ENCODE measurements around the gene TP53.
"Not testable (repeated sequence)": the region's sequence is repeated elsewhere in the genome, so short reads cannot be mapped to it uniquely, and the experiment has no call there.

TP53 gene

GRCh38 chr17:7673239-7673638 lies 14.1 kb downstream of the TP53 start:
- DNase-seq (ENCODE audit: low spot score) = peak; percentile 39

DNA sequence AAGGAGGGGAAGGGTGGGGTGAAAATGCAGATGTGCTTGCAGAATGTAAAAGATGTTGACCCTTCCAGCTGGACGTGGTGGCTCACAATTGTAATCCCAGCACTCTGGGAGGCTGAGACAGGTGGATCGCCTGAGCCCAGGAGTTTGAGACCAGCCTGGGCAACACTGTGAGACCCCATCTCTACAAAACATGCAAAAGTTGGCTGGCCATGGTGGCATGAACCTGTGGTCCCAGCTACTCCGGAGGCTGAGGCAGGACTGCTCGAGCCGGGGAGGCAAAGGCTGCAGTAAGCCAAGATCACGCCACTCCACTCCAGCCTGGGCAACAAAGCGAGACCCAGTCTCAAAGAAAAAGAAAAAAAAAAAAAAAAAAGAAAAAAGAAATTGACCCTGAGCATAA lies 18.8 kb downstream of the TP53 start:
- DNase-seq (ENCODE audit: low spot score) = no peak

- DNase-seq (ENCODE audit: low spot score) = no peak
Observed at GRCh38 chr17:7667656-7668406, 19.5 kb downstream of the TP53 start.

DNA sequence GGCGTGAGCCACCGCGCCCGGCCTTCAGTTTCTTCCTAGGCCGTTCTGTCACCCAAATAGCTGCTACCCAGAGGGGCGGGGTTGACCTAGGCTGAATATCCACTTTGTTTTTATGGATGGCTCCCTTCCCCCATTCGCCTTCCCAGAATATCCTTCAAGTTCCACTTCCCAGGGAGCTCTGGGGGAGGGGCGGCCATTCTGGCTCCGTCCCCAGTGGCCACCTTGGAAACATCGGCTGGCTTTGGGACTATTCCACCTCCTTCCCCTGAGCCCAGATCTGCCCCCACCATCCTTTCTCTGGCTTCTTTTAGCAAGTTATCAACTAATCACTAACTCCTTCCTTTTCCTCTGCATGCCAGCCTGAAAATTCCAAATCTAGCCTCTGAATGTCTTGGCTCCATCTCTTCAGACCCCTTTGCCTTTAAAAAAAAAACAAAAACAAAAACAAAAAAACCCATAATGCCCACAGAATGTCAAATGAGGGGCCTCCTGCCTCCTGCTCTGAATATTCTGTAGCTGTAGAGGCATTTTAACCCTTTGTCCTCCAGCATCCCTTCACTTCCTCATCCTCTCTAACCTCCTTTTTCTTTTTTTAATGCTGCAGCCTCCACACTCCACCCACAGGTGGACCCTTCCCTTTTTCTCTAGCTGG lies 30.2 kb downstream of the TP53 start:
- no peak for DNase-seq (ENCODE audit: low spot score)

DNA sequence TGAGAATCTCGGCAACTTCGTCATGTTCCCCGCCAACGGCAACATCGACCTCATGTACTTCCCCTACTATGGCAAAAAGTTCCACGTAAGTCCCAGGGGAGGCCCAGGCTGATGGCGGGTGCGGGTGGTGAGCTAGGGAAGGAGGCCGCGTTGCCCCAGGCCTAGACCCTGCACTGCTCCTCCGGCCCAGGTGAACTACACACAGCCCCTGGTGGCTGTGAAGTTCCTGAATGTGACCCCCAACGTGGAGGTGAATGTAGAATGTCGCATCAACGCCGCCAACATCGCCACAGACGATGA lies 31.8 kb downstream of the TP53 start:
- DNase-seq (ENCODE audit: low spot score) = no peak

DNA sequence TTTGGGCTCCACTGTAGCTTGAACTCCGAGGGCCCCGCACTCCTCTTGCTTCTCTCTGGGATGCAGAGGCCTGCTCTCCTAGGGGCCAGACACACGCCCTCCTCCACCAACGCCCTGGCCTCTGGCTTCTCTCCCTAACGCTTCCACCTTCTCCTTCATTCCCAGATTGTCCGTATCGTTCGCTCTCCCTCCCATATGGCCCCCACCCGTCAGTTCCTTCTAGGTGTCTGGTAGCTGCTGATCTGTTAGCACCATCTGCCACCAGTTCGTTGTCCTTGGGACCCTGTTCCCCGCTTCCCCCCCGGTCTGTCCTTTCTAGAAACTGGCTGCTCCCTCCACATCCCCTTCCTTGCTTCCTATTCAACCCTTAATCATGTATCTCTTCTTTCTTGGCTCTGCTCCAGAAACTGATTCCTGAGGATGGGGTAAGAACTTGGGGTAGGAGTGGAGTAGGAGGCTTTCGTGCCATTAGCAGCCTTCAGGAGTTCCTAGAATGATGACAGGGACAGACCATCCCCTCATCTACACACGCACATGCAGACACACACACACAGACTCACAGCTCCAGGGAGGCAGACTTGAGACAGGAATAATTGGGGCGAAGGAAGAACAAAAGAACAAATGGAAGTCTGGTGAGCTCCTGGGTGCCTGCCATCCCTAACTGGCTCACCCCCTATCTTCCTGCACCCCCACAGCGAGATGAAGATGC lies 32.3 kb downstream of the TP53 start:
- no peak for DNase-seq (ENCODE audit: low spot score)

- no peak for DNase-seq (ENCODE audit: low spot score)
Observed at GRCh38 chr17:7652388-7653356, 34.6 kb downstream of the TP53 start.

DNA sequence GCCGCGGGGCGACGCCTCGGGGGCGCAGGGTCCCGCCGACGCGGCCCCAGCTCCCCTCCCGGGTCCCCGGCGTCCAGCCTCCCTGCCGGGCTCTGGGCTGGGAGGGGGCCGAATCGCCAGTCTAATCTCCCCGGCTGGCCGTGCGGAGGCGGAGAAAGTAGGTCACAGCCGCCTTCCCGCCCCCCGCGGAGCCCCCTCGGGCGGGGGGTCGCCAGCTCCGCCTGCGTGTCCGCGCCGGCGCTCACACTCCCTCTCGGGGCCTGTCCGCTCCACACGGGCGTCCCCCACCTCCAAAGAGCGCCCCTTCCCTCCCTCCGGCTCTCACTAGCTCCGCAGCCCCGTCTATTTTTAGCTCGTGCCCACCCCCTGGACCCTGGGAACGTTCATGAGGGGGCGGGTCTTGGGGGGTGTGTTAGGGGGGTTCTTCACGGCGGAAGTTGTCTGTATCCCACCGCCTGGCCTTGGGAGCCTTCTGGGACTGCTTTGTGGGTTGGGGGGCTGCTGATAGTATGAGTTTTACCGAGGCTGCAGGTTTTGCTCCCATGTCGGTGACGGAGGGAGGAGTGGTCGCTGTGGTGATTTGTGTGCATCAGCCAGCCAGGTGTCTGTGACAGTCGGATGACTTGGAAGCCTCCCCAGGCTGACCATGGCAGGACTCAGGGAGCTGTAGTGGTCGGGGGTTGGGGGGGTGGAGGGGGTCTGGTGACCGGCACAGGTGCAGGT lies 35.5 kb downstream of the TP53 start:
- no peak for DNase-seq (ENCODE audit: low spot score)

- no peak for DNase-seq (ENCODE audit: low spot score)
Observed at GRCh38 chr17:7651097-7651664, 36.1 kb downstream of the TP53 start.

DNA sequence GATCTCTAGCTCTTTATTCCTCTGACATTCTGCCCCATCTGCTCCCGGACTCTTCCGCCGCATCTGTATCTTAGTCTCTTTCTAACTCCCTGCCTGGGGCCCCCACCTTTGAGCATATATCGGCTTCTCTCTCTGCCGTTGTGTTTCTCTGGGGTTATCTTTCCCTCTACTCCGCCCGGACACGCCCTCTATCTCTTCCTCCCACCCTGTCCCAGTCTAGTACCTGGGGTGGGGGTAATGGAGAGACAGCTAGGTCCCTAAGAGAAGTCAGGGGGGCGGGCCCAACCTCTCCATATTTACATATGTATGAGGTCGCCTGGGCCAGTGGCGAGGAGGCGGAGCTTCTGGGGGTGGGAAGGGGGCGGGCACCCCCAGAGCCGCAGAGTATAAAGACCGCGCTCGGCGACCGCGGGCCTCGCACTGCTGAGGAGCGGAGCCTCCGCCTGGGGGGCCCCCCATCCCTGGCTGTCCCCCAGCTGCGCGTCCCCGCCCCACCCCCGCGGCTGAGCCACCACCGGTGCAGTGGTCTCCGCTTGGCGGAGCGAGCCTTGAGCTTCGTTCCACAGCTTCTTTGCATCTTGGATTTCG lies 36.7 kb downstream of the TP53 start, which contains the start of gene ATP1B2:
Gene ATP1B2, plus strand, starts transcription at position 418 of the 588 bp plus-strand sequence. CDS start 593 bp downstream, outside the sequence.
- DNase-seq (ENCODE audit: low spot score) = peak; percentile 72

DNA sequence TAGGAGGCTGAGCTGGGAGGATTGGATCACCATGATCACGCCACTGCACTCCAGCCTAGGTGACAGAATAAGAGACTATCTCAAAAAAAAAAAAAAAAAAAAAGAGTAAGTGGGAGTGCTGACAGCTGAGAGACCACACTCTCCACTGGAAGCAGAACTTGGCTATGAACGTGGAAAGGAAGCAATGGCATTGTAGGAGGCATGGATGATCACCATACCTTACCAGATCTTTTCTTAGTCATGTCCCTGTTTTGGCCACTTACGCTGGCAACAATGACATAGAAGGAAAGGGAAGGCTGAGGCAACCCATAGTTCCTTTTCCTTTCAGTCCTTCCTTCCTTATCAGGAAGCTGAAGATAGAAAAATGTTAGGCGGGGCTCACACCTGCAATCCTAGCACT lies 40.3 kb downstream of the TP53 start:
- DNase-seq (ENCODE audit: low spot score) = no peak

DNA sequence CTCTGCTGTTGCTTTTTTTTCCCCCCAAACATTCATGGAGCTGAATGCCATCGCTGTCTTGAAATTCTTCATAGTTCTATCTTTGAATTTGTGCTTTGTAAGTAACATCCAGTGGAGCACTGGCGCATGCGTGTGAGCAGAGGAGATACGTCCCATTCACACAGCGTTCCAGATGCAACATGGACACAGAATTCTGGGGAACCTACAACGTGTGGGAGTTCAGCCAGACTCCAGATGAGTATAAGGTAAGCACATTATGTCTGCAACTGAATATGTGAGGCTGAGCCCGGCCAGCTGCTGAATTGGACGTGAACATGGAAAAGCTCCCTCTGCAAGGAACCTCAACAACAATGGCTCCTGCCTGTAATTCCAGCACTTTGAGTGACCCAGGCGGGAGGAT lies 40.8 kb downstream of the TP53 start:
- no peak for DNase-seq (ENCODE audit: low spot score)

- DNase-seq (ENCODE audit: low spot score) = no peak
Observed at GRCh38 chr17:7644775-7645174, 42.5 kb downstream of the TP53 start.

GRCh38 chr17:7641635-7642034 lies 45.7 kb downstream of the TP53 start:
- not testable (repeated sequence) for DNase-seq (ENCODE audit: low spot score)

GRCh38 chr17:7640783-7641182 lies 46.5 kb downstream of the TP53 start:
- DNase-seq (ENCODE audit: low spot score) = no peak

- no peak for DNase-seq (ENCODE audit: low spot score)
Observed at GRCh38 chr17:7636163-7636562, 51.1 kb downstream of the TP53 start.

DNA sequence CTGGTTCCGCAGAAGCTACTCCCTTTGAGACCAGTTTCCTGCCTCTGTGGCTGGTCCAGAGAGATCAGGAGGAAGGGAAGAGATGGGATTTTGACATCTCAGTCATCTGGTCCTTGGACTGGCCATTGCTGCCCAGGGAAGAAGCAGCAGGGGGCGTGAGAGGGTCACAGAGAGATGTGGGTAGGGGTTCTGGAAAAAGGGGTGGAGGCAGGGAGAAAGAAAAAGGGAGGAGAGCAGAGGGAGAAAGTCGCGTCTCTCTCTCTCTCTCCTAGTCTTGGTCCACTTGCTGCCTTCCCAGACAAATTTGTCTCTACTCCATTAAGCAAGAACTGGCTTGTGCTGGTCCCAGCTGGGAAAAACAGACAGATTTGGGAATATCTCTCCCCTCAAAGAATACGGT lies 52.9 kb downstream of the TP53 start:
- no peak for DNase-seq (ENCODE audit: low spot score)

DNA sequence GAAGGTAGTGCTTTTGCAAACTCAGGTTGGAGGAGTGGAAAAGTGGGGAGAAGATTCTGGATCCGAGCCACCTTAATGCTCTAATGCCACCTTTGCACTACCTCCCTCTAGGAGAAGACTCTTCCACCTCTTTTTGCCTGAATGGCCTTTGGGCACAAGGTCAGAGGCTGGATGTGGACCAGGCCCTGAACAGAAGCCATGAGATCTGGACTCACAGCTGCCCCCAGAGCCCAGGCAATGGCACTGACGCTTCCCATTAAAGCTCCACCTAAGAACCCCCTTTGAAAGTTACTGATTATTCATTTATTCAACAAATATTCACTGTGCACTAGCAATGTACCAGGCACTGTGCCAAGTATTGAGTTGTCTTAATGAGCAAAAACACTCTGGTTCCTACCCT lies 54.2 kb downstream of the TP53 start:
- no peak for DNase-seq (ENCODE audit: low spot score)

DNA sequence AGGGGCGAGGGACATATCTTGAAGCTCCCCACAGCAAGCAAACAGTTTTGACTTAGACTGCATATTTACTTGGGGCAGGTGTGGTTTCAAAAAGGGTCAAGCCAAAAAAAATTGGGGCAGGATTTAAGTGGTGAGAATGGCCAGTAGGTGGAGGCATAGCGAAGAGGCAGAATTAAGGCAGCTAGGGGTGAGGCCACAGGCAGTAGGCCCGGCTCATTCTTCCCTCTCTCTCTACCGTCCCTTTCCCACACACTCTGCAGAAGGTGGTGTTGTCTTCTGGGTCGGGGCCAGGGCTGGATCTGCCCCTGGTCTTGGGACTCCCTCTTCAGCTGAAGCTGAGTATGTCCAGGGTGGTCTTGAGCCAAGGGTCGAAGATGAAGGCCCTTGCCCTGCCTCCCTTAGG lies 54.8 kb downstream of the TP53 start:
- DNase-seq (ENCODE audit: low spot score) = peak; percentile 36

Data from CD4-positive, alpha-beta T cell treated with Interleukin-2 at 100 ng/mL for 4 hours (primary cell).